Neural cell (in vitro differentiated cells): ENCODE measurements around the gene PLCH1. TPM values are rescaled to one million over a fixed set of nuclear protein-coding genes. Genes with fewer than 3 reads are reported as not detected.

Source experiments
- H2AFZ ChIP-seq: fragments of 200-600, 300-800 bp; sonication (generic), shearing (Covaris generic); 2 replicates; pipeline ENCODE4 v1.6.0; 2014; ENCODE audit warnings: low read depth, mild to moderate bottlenecking, antibody characterized with exemption, low read length, moderate library complexity
- H3F3A ChIP-seq: fragments of 200-600 bp; shearing (Covaris generic); 2 replicates; pipeline ENCODE4 v1.6.1; 2016; ENCODE audit warnings: mild to moderate bottlenecking, moderate library complexity, mixed read lengths, antibody characterized with exemption, low read length; ENCODE audit not compliant: insufficient read depth, poor library complexity, severe bottlenecking
- H3K27ac ChIP-seq: fragments of 200-600, 300-800 bp; sonication (generic), shearing (Covaris generic); 2 replicates; pipeline ENCODE4 v1.5.1; 2014; ENCODE audit warnings: mild to moderate bottlenecking, low read length, moderate library complexity
- H3K27me3 ChIP-seq: fragments of 300-800, 200-600 bp; sonication (generic), shearing (Covaris generic); 2 replicates; pipeline ENCODE4 v1.6.0; 2014; ENCODE audit warnings: mild to moderate bottlenecking, low read depth, low read length, moderate library complexity; ENCODE audit not compliant: insufficient read depth
- H3K36me3 ChIP-seq: fragments of 300-800, 200-600 bp; sonication (generic), shearing (Covaris generic); 2 replicates; pipeline ENCODE4 v1.5.1; 2014; ENCODE audit warnings: mild to moderate bottlenecking, antibody characterized with exemption, low read length, moderate library complexity; ENCODE audit not compliant: insufficient read depth
- H3K4me2 ChIP-seq: fragments of 300-800, 200-600 bp; sonication (generic), shearing (Covaris generic); 2 replicates; pipeline ENCODE4 v1.6.0; 2014; ENCODE audit warnings: mild to moderate bottlenecking, low read length
- H3K4me3 ChIP-seq: fragments of 300-800, 200-600 bp; sonication (generic), shearing (Covaris generic); 2 replicates; pipeline ENCODE4 v1.5.1; 2014; ENCODE audit warnings: mild to moderate bottlenecking, low read length, moderate library complexity
- H3K79me2 ChIP-seq: fragments of 200-600 bp; shearing (Covaris generic); replicated peaks from 2 replicates; pipeline ENCODE4 v1.6.0; 2014; ENCODE audit warnings: mild to moderate bottlenecking, low read length, moderate library complexity; ENCODE audit not compliant: insufficient read depth
- H3K9ac ChIP-seq: fragments of 300-800, 200-600 bp; sonication (generic), shearing (Covaris generic); 2 replicates; pipeline ENCODE4 v1.6.1; 2016; ENCODE audit warnings: mild to moderate bottlenecking, low read length, mixed read lengths
- H3K9me2 ChIP-seq: fragments of 200-600 bp; shearing (Covaris generic); 2 replicates; pipeline ENCODE4 v1.6.1; 2016; ENCODE audit warnings: mild to moderate bottlenecking, low read length, mixed read lengths; ENCODE audit not compliant: insufficient read depth
- H3K9me3 ChIP-seq: fragments of 200-600, 300-800 bp; sonication (generic), shearing (Covaris generic); 2 replicates; pipeline ENCODE4 v1.6.1; 2016; ENCODE audit warnings: mild to moderate bottlenecking, mixed run types, low read length, moderate library complexity, mixed read lengths
- H4K20me1 ChIP-seq: fragments of 200-600 bp; shearing (Covaris generic); 2 replicates; pipeline ENCODE4 v1.6.1; 2016; ENCODE audit warnings: mild to moderate bottlenecking, mixed run types; ENCODE audit not compliant: insufficient read depth
- EP300 ChIP-seq: fragments of 450-650 bp; conservative IDR thresholded peaks from 2 replicates; pipeline ENCODE4 v1.6.1; 2014; ENCODE audit warnings: antibody characterized with exemption, mild to moderate bottlenecking, moderate library complexity; ENCODE audit not compliant: poor library complexity, severe bottlenecking
- EZH2 ChIP-seq: fragments of 200-600, 300-800 bp; shearing (Covaris generic), sonication (generic); IDR thresholded peaks from 2 replicates; pipeline ENCODE4 v1.6.1; 2014; ENCODE audit warnings: antibody characterized with exemption, low read length, borderline replicate concordance, mild to moderate bottlenecking; ENCODE audit not compliant: insufficient read depth, poor library complexity, severe bottlenecking
- MXI1 ChIP-seq: fragments of 450-650 bp; conservative IDR thresholded peaks from 2 replicates; pipeline ENCODE4 v1.6.1; 2014; ENCODE audit warnings: antibody characterized with exemption, mild to moderate bottlenecking; ENCODE audit not compliant: poor library complexity, severe bottlenecking
- POLR2AphosphoS5 ChIP-seq: IDR thresholded peaks from 2 replicates; pipeline ENCODE4 v1.6.1; 2012
- RAD21 ChIP-seq: fragments of 450-650 bp; conservative IDR thresholded peaks from 2 replicates; pipeline ENCODE4 v1.6.1; 2014; ENCODE audit warnings: antibody characterized with exemption, mild to moderate bottlenecking, moderate library complexity
- SMC3 ChIP-seq: fragments of 450-650 bp; conservative IDR thresholded peaks from 2 replicates; pipeline ENCODE4 v1.6.1; 2014; ENCODE audit warnings: antibody characterized with exemption, mild to moderate bottlenecking, moderate library complexity; ENCODE audit not compliant: poor library complexity
- TAF1 ChIP-seq: IDR thresholded peaks from 2 replicates; pipeline ENCODE4 v1.6.1; 2012; ENCODE audit warnings: low read depth
- polyA plus RNA-seq: library from polyadenylated mRNA; depleted of rRNA; stranded (reverse); fragments of >200 nt; gene quantifications from 2 replicates; pipeline ENCODE4 v1.2.3, GENCODE V29; 2014
- TF ChIP-seq, protein P1 (sequence below): IDR thresholded peaks from 2 replicates; pipeline ENCODE4 v1.6.1; 2012; ENCODE audit warnings: borderline replicate concordance
- TF ChIP-seq, protein P2 (sequence below): fragments of 450-650 bp; IDR thresholded peaks from 2 replicates; pipeline ENCODE4 v1.5.1; 2014; ENCODE audit warnings: antibody characterized with exemption, mild to moderate bottlenecking, moderate library complexity; ENCODE audit not compliant: poor library complexity, severe bottlenecking

The PLCH1 gene
- polyA plus RNA-seq, 1 donor from 2014 or later, result 13.5 TPM

DNA sequence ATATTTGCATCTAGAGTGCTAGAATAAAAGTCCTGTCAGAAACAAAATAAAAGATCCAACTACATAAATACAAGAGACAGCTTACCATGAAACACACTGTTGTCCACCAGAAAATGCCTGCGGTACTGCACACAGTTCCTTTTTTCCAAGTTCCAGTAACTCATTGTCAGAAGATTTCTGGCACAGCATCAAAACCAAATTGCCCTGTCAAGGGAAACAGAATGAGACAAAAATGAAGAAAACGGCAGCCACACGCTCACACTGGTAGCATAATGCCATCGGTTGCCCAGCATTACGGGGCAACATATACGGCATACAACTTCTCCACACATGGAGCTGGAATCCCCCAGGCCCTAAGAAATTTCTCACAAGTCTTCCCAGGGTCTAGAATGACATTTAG is 40.8 kb downstream of the PLCH1 start:
- Histone ChIP-seq H3K4me2 (no peak overlapping the region), H3K36me3 (no peaks in the 10 kb centered on the region), H3K9me2 (no peaks in the 10 kb centered on the region), H2AFZ (no peak overlapping the region), H4K20me1 (no peaks in the 10 kb centered on the region), H3F3A (peaks cover 7% of the 10 kb centered on the region), H3K9ac (no peak overlapping the region), H3K4me3 (no peak overlapping the region), H3K79me2 (peaks cover 9% of the 10 kb centered on the region), H3K9me3 (no peaks in the 10 kb centered on the region), H3K27ac (no peak overlapping the region), H3K27me3 (no peaks in the 10 kb centered on the region)
- no peak for TF ChIP-seq EZH2
- no peak for TF ChIP-seq EP300
- TF ChIP-seq POLR2AphosphoS5, result no peak
- no peak for TF ChIP-seq TAF1
- TF ChIP-seq SMC3, result no peak
- TF ChIP-seq, protein P1, sequence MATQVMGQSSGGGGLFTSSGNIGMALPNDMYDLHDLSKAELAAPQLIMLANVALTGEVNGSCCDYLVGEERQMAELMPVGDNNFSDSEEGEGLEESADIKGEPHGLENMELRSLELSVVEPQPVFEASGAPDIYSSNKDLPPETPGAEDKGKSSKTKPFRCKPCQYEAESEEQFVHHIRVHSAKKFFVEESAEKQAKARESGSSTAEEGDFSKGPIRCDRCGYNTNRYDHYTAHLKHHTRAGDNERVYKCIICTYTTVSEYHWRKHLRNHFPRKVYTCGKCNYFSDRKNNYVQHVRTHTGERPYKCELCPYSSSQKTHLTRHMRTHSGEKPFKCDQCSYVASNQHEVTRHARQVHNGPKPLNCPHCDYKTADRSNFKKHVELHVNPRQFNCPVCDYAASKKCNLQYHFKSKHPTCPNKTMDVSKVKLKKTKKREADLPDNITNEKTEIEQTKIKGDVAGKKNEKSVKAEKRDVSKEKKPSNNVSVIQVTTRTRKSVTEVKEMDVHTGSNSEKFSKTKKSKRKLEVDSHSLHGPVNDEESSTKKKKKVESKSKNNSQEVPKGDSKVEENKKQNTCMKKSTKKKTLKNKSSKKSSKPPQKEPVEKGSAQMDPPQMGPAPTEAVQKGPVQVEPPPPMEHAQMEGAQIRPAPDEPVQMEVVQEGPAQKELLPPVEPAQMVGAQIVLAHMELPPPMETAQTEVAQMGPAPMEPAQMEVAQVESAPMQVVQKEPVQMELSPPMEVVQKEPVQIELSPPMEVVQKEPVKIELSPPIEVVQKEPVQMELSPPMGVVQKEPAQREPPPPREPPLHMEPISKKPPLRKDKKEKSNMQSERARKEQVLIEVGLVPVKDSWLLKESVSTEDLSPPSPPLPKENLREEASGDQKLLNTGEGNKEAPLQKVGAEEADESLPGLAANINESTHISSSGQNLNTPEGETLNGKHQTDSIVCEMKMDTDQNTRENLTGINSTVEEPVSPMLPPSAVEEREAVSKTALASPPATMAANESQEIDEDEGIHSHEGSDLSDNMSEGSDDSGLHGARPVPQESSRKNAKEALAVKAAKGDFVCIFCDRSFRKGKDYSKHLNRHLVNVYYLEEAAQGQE, result no peak
- no peak for TF ChIP-seq RAD21
- TF ChIP-seq, protein P2, sequence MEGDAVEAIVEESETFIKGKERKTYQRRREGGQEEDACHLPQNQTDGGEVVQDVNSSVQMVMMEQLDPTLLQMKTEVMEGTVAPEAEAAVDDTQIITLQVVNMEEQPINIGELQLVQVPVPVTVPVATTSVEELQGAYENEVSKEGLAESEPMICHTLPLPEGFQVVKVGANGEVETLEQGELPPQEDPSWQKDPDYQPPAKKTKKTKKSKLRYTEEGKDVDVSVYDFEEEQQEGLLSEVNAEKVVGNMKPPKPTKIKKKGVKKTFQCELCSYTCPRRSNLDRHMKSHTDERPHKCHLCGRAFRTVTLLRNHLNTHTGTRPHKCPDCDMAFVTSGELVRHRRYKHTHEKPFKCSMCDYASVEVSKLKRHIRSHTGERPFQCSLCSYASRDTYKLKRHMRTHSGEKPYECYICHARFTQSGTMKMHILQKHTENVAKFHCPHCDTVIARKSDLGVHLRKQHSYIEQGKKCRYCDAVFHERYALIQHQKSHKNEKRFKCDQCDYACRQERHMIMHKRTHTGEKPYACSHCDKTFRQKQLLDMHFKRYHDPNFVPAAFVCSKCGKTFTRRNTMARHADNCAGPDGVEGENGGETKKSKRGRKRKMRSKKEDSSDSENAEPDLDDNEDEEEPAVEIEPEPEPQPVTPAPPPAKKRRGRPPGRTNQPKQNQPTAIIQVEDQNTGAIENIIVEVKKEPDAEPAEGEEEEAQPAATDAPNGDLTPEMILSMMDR, result no peak

DNA sequence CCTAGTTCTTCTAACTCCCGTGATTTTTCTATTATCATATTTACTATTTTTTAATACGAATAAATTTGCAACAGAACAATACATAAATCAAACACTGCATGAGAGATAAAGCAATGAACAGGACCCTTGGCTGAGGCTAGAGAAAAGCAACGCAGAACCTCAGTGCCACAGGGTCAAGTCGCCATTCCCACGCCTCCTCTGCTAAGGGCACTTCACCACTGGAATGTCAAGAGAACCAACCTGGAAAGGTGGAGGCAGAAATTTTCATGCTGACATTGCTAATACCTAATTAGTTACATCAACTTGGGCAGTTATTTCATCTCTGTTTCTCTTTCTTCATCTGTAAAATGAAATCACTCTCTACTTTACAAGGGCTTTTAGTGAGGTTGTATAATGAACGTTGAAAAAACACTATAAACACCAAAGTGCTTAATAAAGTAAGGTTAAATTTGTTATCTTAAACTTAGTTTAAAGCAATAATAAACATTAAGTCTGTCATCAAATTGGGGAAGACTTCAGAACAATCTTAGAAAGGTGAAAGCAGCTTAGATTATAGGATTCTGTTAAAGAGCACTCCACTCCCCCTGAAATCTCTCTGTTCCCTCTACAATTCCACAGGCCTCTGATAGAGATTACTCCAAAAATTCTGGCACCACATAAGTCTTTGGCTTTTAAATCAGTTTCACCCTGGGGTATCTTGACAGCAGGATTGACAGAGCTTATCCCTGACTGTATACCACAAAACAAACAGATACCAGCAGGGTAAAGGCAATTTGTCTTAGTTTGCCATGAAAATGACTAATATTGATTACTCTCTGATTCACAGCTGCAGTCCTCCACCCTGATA is 41.9 kb downstream of the PLCH1 start:
- no peak overlapping the region for H3K27ac ChIP-seq
- TF ChIP-seq POLR2AphosphoS5, result no peak
- TF ChIP-seq, protein P1, result no peak
- no peak for TF ChIP-seq RAD21
- TF ChIP-seq EZH2, result no peak
- no peak for TF ChIP-seq EP300
- TF ChIP-seq SMC3, result no peak
- TF ChIP-seq, protein P2, result no peak
- no peak for TF ChIP-seq MXI1
- TF ChIP-seq TAF1, result no peak
- H3K27me3 ChIP-seq, result no peaks in the 10 kb centered on the region
- no peaks in the 10 kb centered on the region for H3K36me3 ChIP-seq
- H3K9me3 ChIP-seq, result no peaks in the 10 kb centered on the region
- H3K4me3 ChIP-seq, result no peak overlapping the region
- H3K9me2 ChIP-seq, result no peaks in the 10 kb centered on the region
- H4K20me1 ChIP-seq, result no peaks in the 10 kb centered on the region
- H3K4me2 ChIP-seq, result no peak overlapping the region
- no peak overlapping the region for H2AFZ ChIP-seq
- no peak overlapping the region for H3K9ac ChIP-seq
- H3F3A ChIP-seq, result peaks cover 7% of the 10 kb centered on the region
- peaks cover 16% of the 10 kb centered on the region for H3K79me2 ChIP-seq
